Loucy (cell line): Measurements from ENCODE around the gene PAX5.

Source experiments
- H2AFZ ChIP-seq: fragments of 200-600 bp; sonication (generic); 2 replicates; pipeline ENCODE4 v1.6.0; 2016; ENCODE audit warnings: antibody characterized with exemption, mild to moderate bottlenecking, low read length, moderate library complexity
- H3F3A ChIP-seq: fragments of 200-600 bp; 2 replicates; pipeline ENCODE4 v1.6.0; 2016; ENCODE audit warnings: antibody characterized with exemption, low read depth, mild to moderate bottlenecking
- H3K27me3 ChIP-seq: fragments of 200-600 bp; sonication (generic); 2 replicates; pipeline ENCODE4 v1.6.1; 2014; ENCODE audit warnings: low read length, mild to moderate bottlenecking; ENCODE audit not compliant: insufficient read depth, poor library complexity, severe bottlenecking
- H3K36me3 ChIP-seq: fragments of 200-600 bp; sonication (generic); 2 replicates; pipeline ENCODE4 v1.6.1; 2016; ENCODE audit warnings: low read length; ENCODE audit not compliant: insufficient read depth
- H3K4me1 ChIP-seq: fragments of 200-600 bp; sonication (generic); 2 replicates; pipeline ENCODE4 v1.5.1; 2014; ENCODE audit warnings: low read length, mild to moderate bottlenecking; ENCODE audit not compliant: insufficient read depth, poor library complexity, severe bottlenecking
- H3K4me2 ChIP-seq: fragments of 200-600 bp; sonication (generic); 2 replicates; pipeline ENCODE4 v1.6.0; 2014; ENCODE audit warnings: antibody characterized with exemption, low read length, low read depth, mild to moderate bottlenecking; ENCODE audit not compliant: poor library complexity, severe bottlenecking
- H3K4me3 ChIP-seq: fragments of 200-600 bp; sonication (generic); 2 replicates; pipeline ENCODE4 v1.5.1; 2014; ENCODE audit warnings: low read length, mild to moderate bottlenecking, mixed read lengths; ENCODE audit not compliant: poor library complexity, severe bottlenecking
- H3K79me2 ChIP-seq: fragments of 200-600 bp; sonication (generic); 2 replicates; pipeline ENCODE4 v1.6.1; 2014; ENCODE audit warnings: low read length; ENCODE audit not compliant: insufficient read depth
- H3K9ac ChIP-seq: fragments of 200-600 bp; sonication (generic); 2 replicates; pipeline ENCODE4 v1.6.0; 2014; ENCODE audit warnings: mild to moderate bottlenecking, low read depth, low read length, moderate library complexity; ENCODE audit not compliant: poor library complexity, severe bottlenecking
- H3K9me2 ChIP-seq: fragments of 200-600 bp; sonication (generic); replicated peaks from 2 replicates; pipeline ENCODE4 v1.6.1; 2016; ENCODE audit warnings: low read depth, low read length, mixed read lengths
- H3K9me3 ChIP-seq: fragments of 200-600 bp; sonication (generic); 2 replicates; pipeline ENCODE4 v1.6.1; 2014; ENCODE audit warnings: mild to moderate bottlenecking, antibody characterized with exemption, low read length, low read depth; ENCODE audit not compliant: insufficient read depth
- H4K20me1 ChIP-seq: fragments of 200-600 bp; sonication (generic); 2 replicates; pipeline ENCODE4 v1.6.0; 2014; ENCODE audit warnings: antibody characterized with exemption, low read length, mild to moderate bottlenecking; ENCODE audit not compliant: insufficient read depth, poor library complexity, severe bottlenecking
- EZH2phosphoT487 ChIP-seq: fragments of 200-600 bp; IDR thresholded peaks from 2 replicates; pipeline ENCODE4 v1.6.1; 2018; ENCODE audit warnings: antibody characterized with exemption, mild to moderate bottlenecking, moderate library complexity, borderline replicate concordance
- TF ChIP-seq, protein P1 (sequence below): fragments of 200-600 bp; sonication (generic); conservative IDR thresholded peaks from 2 replicates; pipeline ENCODE4 v1.5.1; 2014; ENCODE audit warnings: mild to moderate bottlenecking, antibody characterized with exemption, low read length

Gene PAX5

DNA sequence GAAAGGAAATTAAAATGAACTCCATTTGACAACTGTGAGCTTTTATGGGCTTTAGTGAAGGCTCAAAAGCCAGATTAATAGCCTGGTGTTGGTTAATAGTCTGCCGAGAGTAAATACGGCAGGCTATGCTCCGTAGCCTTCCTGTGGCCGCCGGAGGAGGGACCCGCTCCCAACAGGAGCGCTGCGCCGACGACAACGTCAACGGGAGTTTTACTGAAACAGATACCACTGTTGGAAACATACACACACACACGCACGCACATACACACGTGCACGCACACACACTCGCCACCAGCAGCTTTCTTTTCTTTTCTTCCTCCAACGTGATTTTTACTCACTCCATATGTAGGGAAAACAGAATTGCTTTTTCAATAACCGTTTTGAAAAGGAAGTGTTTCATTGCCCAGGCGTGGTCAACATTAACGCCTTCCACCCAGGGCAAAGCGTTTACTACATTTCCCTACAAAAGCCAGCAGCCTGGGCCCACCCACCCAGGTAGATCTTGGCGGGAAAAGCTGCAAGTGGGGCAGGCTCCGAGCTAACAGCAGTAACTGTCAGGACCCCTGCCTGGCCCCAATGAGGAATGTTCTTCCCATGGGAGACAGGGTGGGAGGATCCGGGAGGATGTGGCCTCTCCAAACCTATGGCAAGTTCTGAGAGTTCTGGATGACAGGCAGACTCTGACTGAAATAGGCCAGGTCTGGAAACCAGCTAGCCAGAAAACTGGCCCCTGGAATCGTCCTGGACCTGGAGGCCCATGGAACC, 72.3 kb downstream of the PAX5 start:
- Histone ChIP-seq H3K36me3 (no peaks in the 10 kb centered on the region), H2AFZ (no peak overlapping the region), H3K27me3 (no peaks in the 10 kb centered on the region), H3K79me2 (no peaks in the 10 kb centered on the region), H3K9me3 (no peaks in the 10 kb centered on the region), H3K9ac (no peak overlapping the region), H3K4me1 (no peaks in the 10 kb centered on the region), H3F3A (no peaks in the 10 kb centered on the region), H3K4me2 (no peak overlapping the region), H3K9me2 (no peaks in the 10 kb centered on the region), H4K20me1 (no peaks in the 10 kb centered on the region), H3K4me3 (no peak overlapping the region)
- TF ChIP-seq, protein P1, sequence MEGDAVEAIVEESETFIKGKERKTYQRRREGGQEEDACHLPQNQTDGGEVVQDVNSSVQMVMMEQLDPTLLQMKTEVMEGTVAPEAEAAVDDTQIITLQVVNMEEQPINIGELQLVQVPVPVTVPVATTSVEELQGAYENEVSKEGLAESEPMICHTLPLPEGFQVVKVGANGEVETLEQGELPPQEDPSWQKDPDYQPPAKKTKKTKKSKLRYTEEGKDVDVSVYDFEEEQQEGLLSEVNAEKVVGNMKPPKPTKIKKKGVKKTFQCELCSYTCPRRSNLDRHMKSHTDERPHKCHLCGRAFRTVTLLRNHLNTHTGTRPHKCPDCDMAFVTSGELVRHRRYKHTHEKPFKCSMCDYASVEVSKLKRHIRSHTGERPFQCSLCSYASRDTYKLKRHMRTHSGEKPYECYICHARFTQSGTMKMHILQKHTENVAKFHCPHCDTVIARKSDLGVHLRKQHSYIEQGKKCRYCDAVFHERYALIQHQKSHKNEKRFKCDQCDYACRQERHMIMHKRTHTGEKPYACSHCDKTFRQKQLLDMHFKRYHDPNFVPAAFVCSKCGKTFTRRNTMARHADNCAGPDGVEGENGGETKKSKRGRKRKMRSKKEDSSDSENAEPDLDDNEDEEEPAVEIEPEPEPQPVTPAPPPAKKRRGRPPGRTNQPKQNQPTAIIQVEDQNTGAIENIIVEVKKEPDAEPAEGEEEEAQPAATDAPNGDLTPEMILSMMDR = no peak
- no peak for TF ChIP-seq EZH2phosphoT487

DNA sequence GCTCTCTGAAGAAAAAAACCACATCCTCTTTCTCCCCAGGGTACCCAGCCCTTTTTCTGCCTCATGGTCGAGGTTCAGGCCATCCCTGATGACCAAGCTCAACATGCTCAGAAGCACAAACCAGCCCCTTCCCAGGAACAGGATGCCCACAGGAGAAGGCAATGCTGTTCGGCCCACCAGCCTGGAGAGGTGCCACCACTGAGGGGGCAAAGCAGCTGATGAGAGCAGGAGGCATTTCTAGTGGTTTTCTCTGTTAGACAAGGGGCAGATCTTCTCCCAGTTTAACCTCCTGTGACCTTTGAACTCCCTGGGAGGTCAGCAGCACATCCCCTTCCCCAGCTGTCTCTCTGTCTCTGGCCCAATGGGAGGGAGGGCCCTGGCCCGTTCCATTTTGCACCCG, 73.0 kb downstream of the PAX5 start:
- no peaks in the 10 kb centered on the region for H3K79me2 ChIP-seq
- no peak for TF ChIP-seq EZH2phosphoT487
- TF ChIP-seq, protein P1 = no peak
- no peaks in the 10 kb centered on the region for H3K9me2 ChIP-seq
- H3K9me3 ChIP-seq = no peaks in the 10 kb centered on the region
- H3K36me3 ChIP-seq = no peaks in the 10 kb centered on the region
- H2AFZ ChIP-seq = no peak overlapping the region
- H3K9ac ChIP-seq = no peak overlapping the region
- H3F3A ChIP-seq = no peaks in the 10 kb centered on the region
- no peak overlapping the region for H3K4me2 ChIP-seq
- no peaks in the 10 kb centered on the region for H3K27me3 ChIP-seq
- no peaks in the 10 kb centered on the region for H3K4me1 ChIP-seq
- no peaks in the 10 kb centered on the region for H4K20me1 ChIP-seq
- H3K4me3 ChIP-seq = no peak overlapping the region

DNA sequence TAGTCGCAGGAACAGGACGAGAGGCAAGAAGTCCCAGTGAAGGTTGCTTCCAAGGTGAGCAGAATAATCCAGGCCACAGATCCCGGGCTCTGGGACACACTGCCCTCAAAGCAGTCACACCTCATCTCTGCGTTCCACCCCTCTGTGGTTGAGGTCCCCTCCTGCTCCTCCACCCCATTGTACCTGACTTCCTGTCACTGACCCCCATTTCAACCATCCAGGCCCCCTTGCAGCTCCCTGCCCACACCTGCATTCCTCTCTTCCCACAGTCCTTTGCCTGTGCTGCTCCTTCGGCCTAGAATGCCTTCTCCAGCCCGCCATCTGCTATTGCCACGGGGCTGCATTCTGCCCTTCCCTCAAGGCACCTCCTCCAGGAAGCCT, 73.5 kb downstream of the PAX5 start:
- Histone ChIP-seq H3K9me3 (no peaks in the 10 kb centered on the region), H2AFZ (no peak overlapping the region), H3K4me1 (no peaks in the 10 kb centered on the region), H3K9ac (no peak overlapping the region), H4K20me1 (no peaks in the 10 kb centered on the region), H3K79me2 (no peaks in the 10 kb centered on the region), H3K27me3 (no peaks in the 10 kb centered on the region), H3K9me2 (no peaks in the 10 kb centered on the region), H3F3A (no peaks in the 10 kb centered on the region), H3K4me2 (no peak overlapping the region), H3K36me3 (no peaks in the 10 kb centered on the region), H3K4me3 (no peak overlapping the region)
- TF ChIP-seq, protein P1 = no peak
- no peak for TF ChIP-seq EZH2phosphoT487
